CD4-positive, alpha-beta memory T cell (primary cell): Measurements from ENCODE around the gene TALDO1. TPM values are rescaled to one million over a fixed set of nuclear protein-coding genes. Genes with fewer than 3 reads are reported as not detected.

ENCODE experiments used
- CTCF ChIA-PET: fragments of 350-600 bp; sonication (Branson Sonifier 250); formaldehyde crosslinking; loops from one replicate; lab custom pipeline; 2021; ENCODE audit warnings: inconsistent platforms; ENCODE audit not compliant: partially characterized antibody; lab: Charles Lee
- POLR2A ChIA-PET: fragments of 350-600 bp; sonication (Branson Sonifier 250); formaldehyde crosslinking; loops from one replicate; lab custom pipeline; 2021; ENCODE audit not compliant: partially characterized antibody; lab: Charles Lee
- DNase-seq, 5 donors: peaks; one replicate each; pipeline versions ENCODE4 v3.0.0 to v3.0.0-alpha.2; 2020 to 2022; ENCODE audit warnings: mixed read lengths in 1 of 5
- H3K27ac ChIP-seq: one replicate; pipeline ENCODE4 v1.7.0; 2013; ENCODE audit warnings: low read depth, low read length
- H3K27me3 ChIP-seq: 2 replicates; pipeline ENCODE4 v1.7.0; 2013; ENCODE audit warnings: mild to moderate bottlenecking, low read length, moderate library complexity; ENCODE audit not compliant: insufficient read depth
- H3K36me3 ChIP-seq: 2 replicates; pipeline ENCODE4 v1.7.0; 2013; ENCODE audit warnings: mild to moderate bottlenecking, low read length, moderate library complexity; ENCODE audit not compliant: insufficient read depth
- H3K4me1 ChIP-seq: 2 replicates; pipeline ENCODE4 v1.7.0; 2013; ENCODE audit warnings: mild to moderate bottlenecking, low read length, moderate library complexity; ENCODE audit not compliant: insufficient read depth
- H3K4me3 ChIP-seq, 2 donors: one replicate each; pipeline ENCODE4 v1.7.0; 2013; ENCODE audit warnings: low read length in 2 of 2, mild to moderate bottlenecking in 1 of 2
- H3K9me3 ChIP-seq, 2 donors: one replicate each; pipeline ENCODE4 v1.7.0; 2013; ENCODE audit warnings: low read length in 2 of 2, control low read depth in 1 of 2; ENCODE audit not compliant: control insufficient read depth in 1 of 2
- H3K27ac Mint-ChIP-seq, 7 donors: one replicate each; pipeline ENCODE4 v1.8.0; 2020 to 2021; ENCODE audit warnings: mixed read lengths in 7 of 7, mild to moderate bottlenecking in 6 of 7, inconsistent platforms in 3 of 7, moderate library complexity in 3 of 7
- H3K27me3 Mint-ChIP-seq, 2 donors: one replicate each; pipeline ENCODE4 v1.8.0; 2020 to 2021; ENCODE audit warnings: mixed read lengths in 2 of 2
- H3K36me3 Mint-ChIP-seq, 2 donors: one replicate each; pipeline ENCODE4 v1.8.0; 2020 to 2021; ENCODE audit warnings: mixed read lengths in 2 of 2, inconsistent platforms in 1 of 2, mild to moderate bottlenecking in 1 of 2
- H3K4me1 Mint-ChIP-seq, 4 donors: one replicate each; pipeline ENCODE4 v1.8.0; 2020 to 2021; ENCODE audit warnings: mixed read lengths in 4 of 4, mild to moderate bottlenecking in 1 of 4
- H3K4me3 Mint-ChIP-seq, 8 donors: one replicate each; pipeline ENCODE4 v1.8.0; 2020 to 2021; ENCODE audit warnings: mixed read lengths in 8 of 8, mild to moderate bottlenecking in 7 of 8, moderate library complexity in 6 of 8, inconsistent platforms in 3 of 8
- H3K9me3 Mint-ChIP-seq, 8 donors: one replicate each; pipeline ENCODE4 v1.8.0; 2020 to 2021; ENCODE audit warnings: mixed read lengths in 8 of 8, mild to moderate bottlenecking in 5 of 8, inconsistent platforms in 3 of 8, moderate library complexity in 1 of 8
- intact Hi-C: fragments of 100-400 bp; cut with micrococcal nuclease; formaldehyde crosslinking; loops from one replicate; pipeline ENCODE4 v1.15.1; 2023
- polyA plus RNA-seq, 2 donors: library from polyadenylated mRNA; unstranded; fragments of 300-500 nt; fragmentation: Illumina TruSeq; gene quantifications; one replicate each; pipeline ENCODE4 v1.2.3, GENCODE V29; 2021
- total RNA-seq, 2 experiments: library from RNA; stranded (reverse); gene quantifications; one replicate each; pipeline ENCODE4 v1.2.3, GENCODE V29; 2021

Gene TALDO1
- total and polyA plus RNA-seq, 4 experiments from 2014 or later: 80.4 to 244 (median 132) TPM

DNA sequence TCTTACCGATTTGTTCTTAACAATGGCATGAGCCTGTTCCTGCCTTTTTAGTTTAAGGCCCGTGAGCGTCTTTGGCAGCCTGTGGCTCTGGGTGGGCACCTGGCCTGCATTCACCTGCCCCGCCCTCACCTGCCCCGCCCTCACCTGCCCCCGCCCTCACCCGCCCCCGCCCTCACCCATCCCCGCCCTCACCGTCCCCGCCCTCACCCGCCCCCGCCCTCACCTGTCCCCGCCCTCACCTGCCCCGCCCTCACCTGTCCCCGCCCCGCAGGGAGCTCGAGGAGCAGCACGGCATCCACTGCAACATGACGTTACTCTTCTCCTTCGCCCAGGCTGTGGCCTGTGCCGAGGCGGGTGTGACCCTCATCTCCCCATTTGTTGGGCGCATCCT, 15.8 kb downstream of the TALDO1 start:
- H3K27me3 Mint-ChIP-seq: no peaks in the 10 kb centered on the region
- H3K27ac ChIP-seq: no peak overlapping the region
- CTCF ChIA-PET: interaction anchor here (1.1 to 2.2 kb wide), 4 partner anchors 11 to 36 kb away, joined by 3 to 7 read pairs (median 6); partner anchors contain the start of gene TALDO1
- no peak overlapping the region for H3K4me3 Mint-ChIP-seq
- H3K36me3 ChIP-seq: peaks cover 43% of the 10 kb centered on the region
- H3K27me3 ChIP-seq: no peaks in the 10 kb centered on the region
- H3K4me3 ChIP-seq: no peak overlapping the region
- H3K27ac Mint-ChIP-seq: no peak overlapping the region
- intact Hi-C loops: loop anchor here (5.0 kb wide), 1 partner anchor 34 kb away; the partner anchor contains the start of gene SLC25A22
- POLR2A ChIA-PET: interaction anchor here (1.6 kb wide), 1 partner anchor 209 kb away, joined by 4 read pairs; no protein-coding TSS in a partner anchor
- no peaks in the 10 kb centered on the region for H3K4me1 ChIP-seq
- no peaks in the 10 kb centered on the region for H3K9me3 Mint-ChIP-seq
- no peaks in the 10 kb centered on the region for H3K4me1 Mint-ChIP-seq
- DNase-seq: no peak
- H3K9me3 ChIP-seq: no peaks in the 10 kb centered on the region
- H3K36me3 Mint-ChIP-seq: peaks cover 7 to 47% of the 10 kb centered on the region in 2 donors

DNA sequence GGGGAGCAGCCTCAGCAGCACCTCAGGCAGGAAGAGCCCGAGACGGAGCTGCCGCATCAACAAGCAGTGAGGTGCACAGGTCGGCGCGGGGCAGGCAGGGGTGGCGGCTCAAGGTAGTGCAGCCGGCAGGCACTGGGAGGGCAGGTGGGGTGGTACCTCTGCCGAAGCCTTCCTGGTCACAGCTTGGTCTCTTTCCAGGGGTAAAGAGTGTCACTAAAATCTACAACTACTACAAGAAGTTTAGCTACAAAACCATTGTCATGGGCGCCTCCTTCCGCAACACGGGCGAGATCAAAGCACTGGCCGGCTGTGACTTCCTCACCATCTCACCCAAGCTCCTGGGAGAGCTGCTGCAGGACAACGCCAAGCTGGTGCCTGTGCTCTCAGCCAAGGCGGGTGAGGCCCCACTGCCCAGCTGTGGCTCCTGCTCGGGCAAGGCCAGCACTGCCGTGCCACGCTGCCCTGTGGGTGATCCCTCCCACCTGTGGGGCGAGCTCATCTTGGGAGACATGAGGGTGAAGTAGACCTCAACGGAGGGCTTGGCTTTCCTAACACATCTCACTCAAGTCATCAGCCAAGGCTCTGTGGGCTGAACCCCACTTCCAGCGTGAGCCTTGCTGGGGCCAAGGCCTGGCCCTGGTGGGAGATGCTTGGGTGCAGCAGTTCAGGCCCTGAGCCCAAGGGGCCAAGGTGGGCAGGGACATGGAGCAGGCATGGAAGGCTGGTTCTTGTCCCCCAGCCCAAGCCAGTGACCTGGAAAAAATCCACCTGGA, 16.5 kb downstream of the TALDO1 start:
- Mint-ChIP-seq H3K4me3 (no peak overlapping the region), H3K9me3 (no peaks in the 10 kb centered on the region), H3K4me1 (no peaks in the 10 kb centered on the region), H3K36me3 (peaks cover 7 to 45% of the 10 kb centered on the region in 2 donors), H3K27me3 (no peaks in the 10 kb centered on the region), H3K27ac (no peak overlapping the region)
- no peak for DNase-seq
- no peaks in the 10 kb centered on the region for H3K4me1 ChIP-seq
- H3K27ac ChIP-seq: no peak overlapping the region
- ChIA-PET CTCF (interaction anchor here (1.0 to 2.2 kb wide), 9 partner anchors 10 to 210 kb away, joined by 3 to 7 read pairs (median 3); partner anchors contain the start of genes TALDO1 and TMEM80), POLR2A (interaction anchor here (0.9 to 1.6 kb wide), 2 partner anchors 14 to 210 kb away, joined by 3 to 4 read pairs; no protein-coding TSS in a partner anchor)
- H3K9me3 ChIP-seq: no peaks in the 10 kb centered on the region
- H3K27me3 ChIP-seq: no peaks in the 10 kb centered on the region
- H3K36me3 ChIP-seq: peaks cover 42% of the 10 kb centered on the region
- intact Hi-C loops: loop anchor here (5.0 kb wide), 1 partner anchor 34 kb away; the partner anchor contains the start of gene SLC25A22
- H3K4me3 ChIP-seq: no peak overlapping the region

GRCh38 chr11:764322-765024, 17.2 kb downstream of the TALDO1 start:
- ChIA-PET POLR2A (interaction anchor here (0.9 to 1.6 kb wide), 2 partner anchors 15 to 210 kb away, joined by 3 to 4 read pairs; no protein-coding TSS in a partner anchor), CTCF (interaction anchor here (1.0 to 2.2 kb wide), 10 partner anchors 10 to 210 kb away, joined by 3 to 11 read pairs (median 4); partner anchors contain the start of genes TALDO1 and TMEM80)
- Mint-ChIP-seq H3K4me3 (no peak overlapping the region), H3K27ac (peak overlapping the region in 1 of 7 donors; percentile 42), H3K36me3 (peaks cover 7 to 43% of the 10 kb centered on the region in 2 donors), H3K9me3 (no peaks in the 10 kb centered on the region), H3K4me1 (no peaks in the 10 kb centered on the region), H3K27me3 (no peaks in the 10 kb centered on the region)
- intact Hi-C loops: loop anchor here (1.0 to 5.0 kb wide), 3 partner anchors 33 to 209 kb away; partner anchors contain the start of gene SLC25A22
- no peaks in the 10 kb centered on the region for H3K27me3 ChIP-seq
- no peak overlapping the region for H3K4me3 ChIP-seq
- H3K9me3 ChIP-seq: no peaks in the 10 kb centered on the region
- DNase-seq: no peak
- H3K36me3 ChIP-seq: peaks cover 39% of the 10 kb centered on the region
- H3K27ac ChIP-seq: no peak overlapping the region
- no peaks in the 10 kb centered on the region for H3K4me1 ChIP-seq

GRCh38 chr11:765025-765801, 17.9 kb downstream of the TALDO1 start:
- CTCF ChIA-PET: interaction anchor here (0.5 to 2.1 kb wide), 14 partner anchors 11 to 211 kb away, joined by 3 to 11 read pairs (median 4); partner anchors contain the start of gene GATD1
- peaks cover 35% of the 10 kb centered on the region for H3K36me3 ChIP-seq
- no peaks in the 10 kb centered on the region for H3K4me1 Mint-ChIP-seq
- no peaks in the 10 kb centered on the region for H3K27me3 ChIP-seq
- H3K4me1 ChIP-seq: no peaks in the 10 kb centered on the region
- H3K4me3 Mint-ChIP-seq: no peak overlapping the region
- H3K9me3 ChIP-seq: no peaks in the 10 kb centered on the region
- peak; percentile 61 to 67 (median 63) for DNase-seq
- no peak overlapping the region for H3K27ac ChIP-seq
- peaks cover 4 to 41% of the 10 kb centered on the region in 2 donors for H3K36me3 Mint-ChIP-seq
- no peaks in the 10 kb centered on the region for H3K27me3 Mint-ChIP-seq
- no peak overlapping the region for H3K4me3 ChIP-seq
- H3K9me3 Mint-ChIP-seq: no peaks in the 10 kb centered on the region
- peak overlapping the region in 5 of 7 donors; percentile 55 to 81 (median 75) for H3K27ac Mint-ChIP-seq
- intact Hi-C loops: loop anchor here (1.0 kb wide), 2 partner anchors 37 to 210 kb away; no protein-coding TSS in a partner anchor
- POLR2A ChIA-PET: interaction anchor here (0.9 to 1.6 kb wide), 5 partner anchors 11 to 211 kb away, joined by 3 to 6 read pairs (median 4); no protein-coding TSS in a partner anchor

DNA sequence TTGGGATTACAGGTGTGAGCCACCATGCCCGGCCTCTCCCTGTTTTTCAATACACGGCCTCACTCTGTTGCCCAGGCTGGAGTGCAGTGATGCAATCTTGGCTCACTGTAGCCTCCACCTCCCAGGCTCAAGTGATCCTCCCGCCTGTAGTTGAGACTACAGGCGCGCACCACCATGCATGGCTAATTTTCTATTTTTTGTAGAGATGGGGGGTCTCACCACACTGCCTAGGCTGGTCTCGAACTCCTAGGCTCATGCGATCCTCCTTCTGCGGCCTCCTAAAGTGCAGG, 18.5 kb downstream of the TALDO1 start:
- H3K4me1 Mint-ChIP-seq: no peaks in the 10 kb centered on the region
- H3K4me3 ChIP-seq: no peak overlapping the region
- DNase-seq: no peak
- no peak overlapping the region for H3K27ac Mint-ChIP-seq
- intact Hi-C loops: loop anchor here (1.0 kb wide), 2 partner anchors 37 to 210 kb away; no protein-coding TSS in a partner anchor
- no peaks in the 10 kb centered on the region for H3K9me3 Mint-ChIP-seq
- CTCF ChIA-PET: interaction anchor here (0.5 to 2.1 kb wide), 12 partner anchors 11 to 211 kb away, joined by 3 to 11 read pairs (median 4); partner anchors contain the start of gene GATD1
- H3K27me3 Mint-ChIP-seq: no peaks in the 10 kb centered on the region
- no peaks in the 10 kb centered on the region for H3K27me3 ChIP-seq
- no peaks in the 10 kb centered on the region for H3K4me1 ChIP-seq
- H3K36me3 ChIP-seq: peaks cover 37% of the 10 kb centered on the region
- H3K4me3 Mint-ChIP-seq: no peak overlapping the region
- H3K9me3 ChIP-seq: no peaks in the 10 kb centered on the region
- H3K27ac ChIP-seq: no peak overlapping the region
- H3K36me3 Mint-ChIP-seq: peaks cover 3 to 45% of the 10 kb centered on the region in 2 donors
- POLR2A ChIA-PET: interaction anchor here (0.9 to 1.3 kb wide), 3 partner anchors 11 to 211 kb away, joined by 3 to 6 read pairs (median 5); no protein-coding TSS in a partner anchor

- H3K27me3 ChIP-seq: no peaks in the 10 kb centered on the region
- Mint-ChIP-seq H3K4me1 (no peaks in the 10 kb centered on the region), H3K4me3 (no peak overlapping the region), H3K27me3 (no peaks in the 10 kb centered on the region), H3K9me3 (no peaks in the 10 kb centered on the region), H3K27ac (peak overlapping the region in 2 of 7 donors; percentile 30 to 46), H3K36me3 (peaks cover 3 to 44% of the 10 kb centered on the region in 2 donors)
- intact Hi-C loops: no loop called here
- H3K36me3 ChIP-seq: peaks cover 37% of the 10 kb centered on the region
- POLR2A ChIA-PET: interaction anchor here (0.9 to 1.3 kb wide), 4 partner anchors 10 to 211 kb away, joined by 3 to 6 read pairs (median 5); no protein-coding TSS in a partner anchor
- no peak for DNase-seq
- CTCF ChIA-PET: interaction anchor here (0.5 to 2.1 kb wide), 12 partner anchors 10 to 212 kb away, joined by 3 to 11 read pairs (median 4); partner anchors contain the start of gene GATD1
- H3K9me3 ChIP-seq: no peaks in the 10 kb centered on the region
- H3K27ac ChIP-seq: no peak overlapping the region
- no peaks in the 10 kb centered on the region for H3K4me1 ChIP-seq
- no peak overlapping the region for H3K4me3 ChIP-seq
Measured at GRCh38 chr11:766106-766935, 19.1 kb downstream of the TALDO1 start.
